ENCODE results near the gene TOMM6.
A peak's percentile ranks its signal among the peaks of the same experiment; 100 is the strongest.

Gene TOMM6

GRCh38 chr6:41785689-41786450, 1.6 kb upstream of the TOMM6 start:
- H3K9me3 ChIP-seq (ENCODE audit: control insufficient read depth in 1 of 2, low read length in 2 of 2) = no peaks in the 10 kb centered on the region
- no peak overlapping the region for H3K27ac ChIP-seq (ENCODE audit: low read depth, low read length)
- H3K4me1 ChIP-seq (ENCODE audit: control insufficient read depth in 1 of 2, insufficient read depth in 2 of 2, low read length in 2 of 2) = peaks cover 37 to 46% of the 10 kb centered on the region in 2 donors
- peak overlapping the region; percentile 33 to 57 for H3K9ac ChIP-seq (ENCODE audit: low read depth in 1 of 2, low read length in 2 of 2)
- peaks cover 13 to 20% of the 10 kb centered on the region in 2 donors for H3K36me3 ChIP-seq (ENCODE audit: control insufficient read depth in 1 of 2, insufficient read depth in 2 of 2, low read length in 2 of 2)
- no peaks in the 10 kb centered on the region for H3K27me3 ChIP-seq (ENCODE audit: control insufficient read depth in 1 of 2, insufficient read depth in 2 of 2, low read length in 2 of 2)
- H3K4me3 ChIP-seq (ENCODE audit: low read depth in 1 of 2, low read length in 2 of 2) = peak overlapping the region; percentile 89 to 100

DNA sequence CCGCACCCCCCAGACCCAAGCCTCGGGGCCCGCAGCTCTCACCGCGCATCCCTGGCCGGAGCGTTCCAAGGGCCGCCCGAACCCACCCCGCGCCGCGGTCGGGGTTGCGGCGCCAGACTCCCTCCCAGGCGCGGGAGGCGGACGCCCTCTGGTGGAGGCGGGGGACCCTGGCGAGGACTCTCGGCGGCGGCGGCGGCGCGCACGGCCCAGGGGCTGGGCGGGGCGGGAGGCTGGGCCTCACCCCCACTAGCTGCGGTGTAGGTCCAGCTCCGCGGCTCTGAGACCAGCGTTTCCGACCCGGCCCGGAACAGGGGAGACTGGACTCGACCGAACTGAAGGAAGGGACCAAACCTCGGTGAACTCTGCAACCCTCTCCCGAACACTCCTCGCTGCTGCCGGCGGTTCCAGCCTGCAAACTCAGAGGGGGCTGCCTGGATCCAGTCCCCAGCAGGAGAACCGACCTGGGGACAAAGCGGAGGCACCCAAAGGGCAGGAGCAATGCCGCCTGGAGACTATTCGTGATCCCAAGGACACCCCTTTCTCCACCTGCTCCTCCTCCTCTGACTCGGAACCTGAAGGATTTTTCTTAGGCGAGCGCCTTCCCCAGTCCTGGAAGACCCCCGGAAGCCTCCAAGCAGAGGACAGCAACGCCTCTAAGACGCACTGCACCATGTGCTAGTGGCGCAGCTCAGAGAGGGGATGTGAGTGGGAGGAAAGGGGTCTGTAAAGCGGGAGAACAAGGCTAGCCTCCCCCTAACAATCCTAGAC, 859 bp upstream of the TOMM6 start:
- Histone ChIP-seq H3K36me3 (ENCODE audit: control insufficient read depth in 1 of 2, insufficient read depth in 2 of 2, low read length in 2 of 2) (peaks cover 13 to 26% of the 10 kb centered on the region in 2 donors), H3K9me3 (ENCODE audit: control insufficient read depth in 1 of 2, low read length in 2 of 2) (no peaks in the 10 kb centered on the region), H3K27ac (ENCODE audit: low read depth, low read length) (peak overlapping the region; percentile 94), H3K4me3 (ENCODE audit: low read depth in 1 of 2, low read length in 2 of 2) (peak overlapping the region; percentile 89 to 100), H3K9ac (ENCODE audit: low read depth in 1 of 2, low read length in 2 of 2) (peak overlapping the region; percentile 88 to 91), H3K27me3 (ENCODE audit: control insufficient read depth in 1 of 2, insufficient read depth in 2 of 2, low read length in 2 of 2) (no peaks in the 10 kb centered on the region), H3K4me1 (ENCODE audit: control insufficient read depth in 1 of 2, insufficient read depth in 2 of 2, low read length in 2 of 2) (peaks cover 31 to 38% of the 10 kb centered on the region in 2 donors)

- Histone ChIP-seq H3K27me3 (ENCODE audit: control insufficient read depth in 1 of 2, insufficient read depth in 2 of 2, low read length in 2 of 2) (no peaks in the 10 kb centered on the region), H3K36me3 (ENCODE audit: control insufficient read depth in 1 of 2, insufficient read depth in 2 of 2, low read length in 2 of 2) (peaks cover 13 to 36% of the 10 kb centered on the region in 2 donors), H3K27ac (ENCODE audit: low read depth, low read length) (no peak overlapping the region), H3K9ac (ENCODE audit: low read depth in 1 of 2, low read length in 2 of 2) (no peak overlapping the region), H3K4me1 (ENCODE audit: control insufficient read depth in 1 of 2, insufficient read depth in 2 of 2, low read length in 2 of 2) (peaks cover 25 to 26% of the 10 kb centered on the region in 2 donors), H3K4me3 (ENCODE audit: low read depth in 1 of 2, low read length in 2 of 2) (no peak overlapping the region), H3K9me3 (ENCODE audit: control insufficient read depth in 1 of 2, low read length in 2 of 2) (no peaks in the 10 kb centered on the region)
Observed at GRCh38 chr6:41789390-41789724, 1.9 kb downstream of the TOMM6 start.

DNA sequence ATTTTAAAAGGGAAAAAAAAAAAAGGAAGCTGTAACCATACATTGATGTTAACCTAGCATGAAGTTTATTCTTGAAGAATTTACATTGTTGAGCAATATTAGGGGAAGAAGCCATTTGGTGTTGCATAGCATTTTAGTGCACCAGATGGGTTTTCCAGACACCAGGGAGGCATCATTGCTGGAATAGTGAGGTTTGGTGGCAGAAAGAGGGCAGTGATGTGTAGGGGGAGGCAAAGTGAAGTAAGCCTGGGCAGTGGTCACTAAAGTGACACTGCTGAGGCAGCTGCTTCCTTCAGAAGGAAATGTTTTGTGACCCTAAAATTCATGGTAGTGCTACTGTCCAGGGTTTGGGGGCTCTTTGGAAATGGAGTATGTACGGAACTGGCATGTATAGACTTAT, 2.6 kb downstream of the TOMM6 start:
- H3K9me3 ChIP-seq (ENCODE audit: control insufficient read depth in 1 of 2, low read length in 2 of 2) = no peaks in the 10 kb centered on the region
- no peaks in the 10 kb centered on the region for H3K27me3 ChIP-seq (ENCODE audit: control insufficient read depth in 1 of 2, insufficient read depth in 2 of 2, low read length in 2 of 2)
- H3K27ac ChIP-seq (ENCODE audit: low read depth, low read length) = no peak overlapping the region
- H3K9ac ChIP-seq (ENCODE audit: low read depth in 1 of 2, low read length in 2 of 2) = no peak overlapping the region
- H3K4me1 ChIP-seq (ENCODE audit: control insufficient read depth in 1 of 2, insufficient read depth in 2 of 2, low read length in 2 of 2) = peaks cover 18 to 19% of the 10 kb centered on the region in 2 donors
- no peak overlapping the region for H3K4me3 ChIP-seq (ENCODE audit: low read depth in 1 of 2, low read length in 2 of 2)
- H3K36me3 ChIP-seq (ENCODE audit: control insufficient read depth in 1 of 2, insufficient read depth in 2 of 2, low read length in 2 of 2) = peaks cover 13 to 42% of the 10 kb centered on the region in 2 donors

DNA sequence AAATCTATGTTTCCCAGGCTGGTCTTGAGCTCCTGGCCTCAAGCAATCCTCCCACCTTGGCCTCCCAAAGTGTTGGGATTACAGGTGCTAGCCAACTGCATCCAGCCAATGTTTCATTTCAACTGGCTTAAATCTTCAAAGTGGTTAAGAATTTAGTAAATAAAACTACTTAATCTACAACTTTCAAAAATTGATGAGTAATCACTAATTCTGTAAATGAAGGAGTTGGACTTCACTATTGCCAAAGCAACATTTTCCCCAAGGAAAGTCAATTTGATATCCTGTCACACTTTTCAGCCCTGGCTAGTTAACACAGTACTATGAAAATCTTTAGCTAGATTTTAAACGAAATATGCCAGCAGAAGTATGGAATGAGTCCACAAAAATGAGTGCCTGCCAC, 3.8 kb downstream of the TOMM6 start:
- Histone ChIP-seq H3K36me3 (ENCODE audit: control insufficient read depth in 1 of 2, insufficient read depth in 2 of 2, low read length in 2 of 2) (peaks cover 13 to 50% of the 10 kb centered on the region in 2 donors), H3K27ac (ENCODE audit: low read depth, low read length) (no peak overlapping the region)

GRCh38 chr6:41791984-41792383, 4.5 kb downstream of the TOMM6 start:
- Histone ChIP-seq H3K9me3 (ENCODE audit: control insufficient read depth in 1 of 2, low read length in 2 of 2) (no peaks in the 10 kb centered on the region), H3K4me3 (ENCODE audit: low read depth in 1 of 2, low read length in 2 of 2) (no peak overlapping the region), H3K9ac (ENCODE audit: low read depth in 1 of 2, low read length in 2 of 2) (no peak overlapping the region), H3K27me3 (ENCODE audit: control insufficient read depth in 1 of 2, insufficient read depth in 2 of 2, low read length in 2 of 2) (no peaks in the 10 kb centered on the region), H3K36me3 (ENCODE audit: control insufficient read depth in 1 of 2, insufficient read depth in 2 of 2, low read length in 2 of 2) (peaks cover 13 to 50% of the 10 kb centered on the region in 2 donors), H3K4me1 (ENCODE audit: control insufficient read depth in 1 of 2, insufficient read depth in 2 of 2, low read length in 2 of 2) (peaks cover 6 to 7% of the 10 kb centered on the region in 2 donors), H3K27ac (ENCODE audit: low read depth, low read length) (no peak overlapping the region)

More for the DNA sequence above, 3.8 kb downstream of the TOMM6 start:
- Histone ChIP-seq H3K9ac (ENCODE audit: low read depth in 1 of 2, low read length in 2 of 2) (no peak overlapping the region), H3K4me1 (ENCODE audit: control insufficient read depth in 1 of 2, insufficient read depth in 2 of 2, low read length in 2 of 2) (peaks cover 6 to 7% of the 10 kb centered on the region in 2 donors), H3K4me3 (ENCODE audit: low read depth in 1 of 2, low read length in 2 of 2) (no peak overlapping the region), H3K9me3 (ENCODE audit: control insufficient read depth in 1 of 2, low read length in 2 of 2) (no peaks in the 10 kb centered on the region), H3K27me3 (ENCODE audit: control insufficient read depth in 1 of 2, insufficient read depth in 2 of 2, low read length in 2 of 2) (no peaks in the 10 kb centered on the region)

- Histone ChIP-seq H3K4me3 (ENCODE audit: low read depth in 1 of 2, low read length in 2 of 2) (no peak overlapping the region), H3K36me3 (ENCODE audit: control insufficient read depth in 1 of 2, insufficient read depth in 2 of 2, low read length in 2 of 2) (peaks cover 0 to 26% of the 10 kb centered on the region in 2 donors), H3K27me3 (ENCODE audit: control insufficient read depth in 1 of 2, insufficient read depth in 2 of 2, low read length in 2 of 2) (no peaks in the 10 kb centered on the region)
Observed at GRCh38 chr6:41796474-41796873, 9.0 kb downstream of the TOMM6 start.

GRCh38 chr6:41798901-41799558, 11.5 kb downstream of the TOMM6 start:
- Histone ChIP-seq H3K27me3 (ENCODE audit: control insufficient read depth in 1 of 2, insufficient read depth in 2 of 2, low read length in 2 of 2) (no peaks in the 10 kb centered on the region), H3K36me3 (ENCODE audit: control insufficient read depth in 1 of 2, insufficient read depth in 2 of 2, low read length in 2 of 2) (peaks cover 0 to 14% of the 10 kb centered on the region in 2 donors), H3K9me3 (ENCODE audit: control insufficient read depth in 1 of 2, low read length in 2 of 2) (no peaks in the 10 kb centered on the region), H3K4me3 (ENCODE audit: low read depth in 1 of 2, low read length in 2 of 2) (no peak overlapping the region), H3K27ac (ENCODE audit: low read depth, low read length) (no peak overlapping the region), H3K9ac (ENCODE audit: low read depth in 1 of 2, low read length in 2 of 2) (no peak overlapping the region), H3K4me1 (ENCODE audit: control insufficient read depth in 1 of 2, insufficient read depth in 2 of 2, low read length in 2 of 2) (no peaks in the 10 kb centered on the region)

More at GRCh38 chr6:41796474-41796873, 9.0 kb downstream of the TOMM6 start:
- Histone ChIP-seq H3K27ac (ENCODE audit: low read depth, low read length) (no peak overlapping the region), H3K9ac (ENCODE audit: low read depth in 1 of 2, low read length in 2 of 2) (no peak overlapping the region), H3K4me1 (ENCODE audit: control insufficient read depth in 1 of 2, insufficient read depth in 2 of 2, low read length in 2 of 2) (no peaks in the 10 kb centered on the region), H3K9me3 (ENCODE audit: control insufficient read depth in 1 of 2, low read length in 2 of 2) (no peaks in the 10 kb centered on the region)

GRCh38 chr6:41799559-41799911, 12.0 kb downstream of the TOMM6 start:
- H3K27ac ChIP-seq (ENCODE audit: low read depth, low read length) = no peak overlapping the region
- H3K9me3 ChIP-seq (ENCODE audit: control insufficient read depth in 1 of 2, low read length in 2 of 2) = no peaks in the 10 kb centered on the region
- H3K9ac ChIP-seq (ENCODE audit: low read depth in 1 of 2, low read length in 2 of 2) = no peak overlapping the region
- H3K4me1 ChIP-seq (ENCODE audit: control insufficient read depth in 1 of 2, insufficient read depth in 2 of 2, low read length in 2 of 2) = no peaks in the 10 kb centered on the region
- no peak overlapping the region for H3K4me3 ChIP-seq (ENCODE audit: low read depth in 1 of 2, low read length in 2 of 2)
- peaks cover 0 to 13% of the 10 kb centered on the region in 2 donors for H3K36me3 ChIP-seq (ENCODE audit: control insufficient read depth in 1 of 2, insufficient read depth in 2 of 2, low read length in 2 of 2)
- H3K27me3 ChIP-seq (ENCODE audit: control insufficient read depth in 1 of 2, insufficient read depth in 2 of 2, low read length in 2 of 2) = no peaks in the 10 kb centered on the region

GRCh38 chr6:41801380-41801779, 13.9 kb downstream of the TOMM6 start:
- Histone ChIP-seq H3K36me3 (ENCODE audit: control insufficient read depth in 1 of 2, insufficient read depth in 2 of 2, low read length in 2 of 2) (peaks cover 0 to 6% of the 10 kb centered on the region in 2 donors), H3K4me3 (ENCODE audit: low read depth in 1 of 2, low read length in 2 of 2) (no peak overlapping the region), H3K9ac (ENCODE audit: low read depth in 1 of 2, low read length in 2 of 2) (no peak overlapping the region), H3K9me3 (ENCODE audit: control insufficient read depth in 1 of 2, low read length in 2 of 2) (no peaks in the 10 kb centered on the region), H3K27ac (ENCODE audit: low read depth, low read length) (no peak overlapping the region), H3K27me3 (ENCODE audit: control insufficient read depth in 1 of 2, insufficient read depth in 2 of 2, low read length in 2 of 2) (no peaks in the 10 kb centered on the region), H3K4me1 (ENCODE audit: control insufficient read depth in 1 of 2, insufficient read depth in 2 of 2, low read length in 2 of 2) (no peaks in the 10 kb centered on the region)

Measured in duodenal mucosa (tissue), 2 donors.